A549 treated with Mapracorat at 1 μM for 4 hours (cell line): ENCODE data around the gene TBXT. TPM values are rescaled to one million over a fixed set of nuclear protein-coding genes. Genes with fewer than 3 reads are reported as not detected.

Experiments used
- total RNA-seq: library from RNA; stranded (reverse); fragments of 200-300 nt; extraction: Qiagen RNA extraction; gene quantifications from 5 replicates; pipeline ENCODE4 v1.2.3, GENCODE V29; 2022

TBXT gene
- total RNA-seq, result not detected in 5 replicates

GRCh38 chr6:166167801-166168615 is at the start of gene TBXT:
Gene TBXT, minus strand, starts transcription at chr6:166167851. Its CDS starts 260 bp downstream, at chr6:166167591.

Other genes with a start within 250 kb of the TBXT start
- gene PRR18, start 140.5 kb upstream of the TBXT start, total RNA-seq, result 0.06 to 0.39 TPM (median 0.18 TPM) in 4 of 5 replicates, not detected in the other
- 33.5 to 43.6 TPM (median 40.7 TPM) in 5 replicates for gene SFT2D1, start 174.7 kb upstream of the TBXT start, total RNA-seq
- 4.0 to 5.8 TPM (median 4.7 TPM) in 5 replicates for gene MPC1, start 215.1 kb upstream of the TBXT start, total RNA-seq